ENCODE results near the gene RSAD1.

RSAD1 gene

GRCh38 chr17:50457621-50458020 lies 21.0 kb upstream of the RSAD1 start:
- in situ Hi-C loops (cut with HindIII; ENCODE audit: low sequenced_read_pairs): no loop called here

- in situ Hi-C loops (cut with HindIII; ENCODE audit: low sequenced_read_pairs): no loop called here
Observed at GRCh38 chr17:50458270-50458669, 20.4 kb upstream of the RSAD1 start.

GRCh38 chr17:50458701-50459676 lies 19.7 kb upstream of the RSAD1 start:
- in situ Hi-C loops (cut with HindIII; ENCODE audit: low sequenced_read_pairs): no loop called here

GRCh38 chr17:50459756-50460155 lies 18.9 kb upstream of the RSAD1 start:
- in situ Hi-C loops (cut with HindIII; ENCODE audit: low sequenced_read_pairs): no loop called here

GRCh38 chr17:50460831-50461526 lies 17.7 kb upstream of the RSAD1 start:
- in situ Hi-C loops (cut with HindIII; ENCODE audit: low sequenced_read_pairs): no loop called here

GRCh38 chr17:50461550-50462132 lies 17.0 kb upstream of the RSAD1 start:
- in situ Hi-C loops (cut with HindIII; ENCODE audit: low sequenced_read_pairs): no loop called here

GRCh38 chr17:50462446-50462845 lies 16.2 kb upstream of the RSAD1 start:
- in situ Hi-C loops (cut with HindIII; ENCODE audit: low sequenced_read_pairs): no loop called here

GRCh38 chr17:50464121-50464520 lies 14.5 kb upstream of the RSAD1 start:
- in situ Hi-C loops (cut with HindIII; ENCODE audit: low sequenced_read_pairs): no loop called here

- in situ Hi-C loops (cut with HindIII; ENCODE audit: low sequenced_read_pairs): no loop called here
Observed at GRCh38 chr17:50464736-50465135, 13.9 kb upstream of the RSAD1 start.

- in situ Hi-C loops (cut with HindIII; ENCODE audit: low sequenced_read_pairs): no loop called here
Observed at GRCh38 chr17:50465171-50465570, 13.5 kb upstream of the RSAD1 start.

- in situ Hi-C loops (cut with HindIII; ENCODE audit: low sequenced_read_pairs): no loop called here
Observed at GRCh38 chr17:50465635-50466034, 13.0 kb upstream of the RSAD1 start.

GRCh38 chr17:50466371-50467113 lies 12.1 kb upstream of the RSAD1 start:
- in situ Hi-C loops (cut with HindIII; ENCODE audit: low sequenced_read_pairs): no loop called here

- in situ Hi-C loops (cut with HindIII; ENCODE audit: low sequenced_read_pairs): no loop called here
Observed at GRCh38 chr17:50467114-50467854, 11.4 kb upstream of the RSAD1 start.

- in situ Hi-C loops (cut with HindIII; ENCODE audit: low sequenced_read_pairs): no loop called here
Observed at GRCh38 chr17:50467855-50468303, 10.8 kb upstream of the RSAD1 start.

GRCh38 chr17:50468304-50469207 lies 10.1 kb upstream of the RSAD1 start, which contains the start of gene CHAD:
CHAD (minus strand) TSS chr17:50468880; CDS start chr17:50468813, 67 bp downstream.
- in situ Hi-C loops (cut with HindIII; ENCODE audit: low sequenced_read_pairs): no loop called here

- in situ Hi-C loops (cut with HindIII; ENCODE audit: low sequenced_read_pairs): no loop called here
Observed at GRCh38 chr17:50469208-50469605, 9.5 kb upstream of the RSAD1 start.

GRCh38 chr17:50469671-50470305 lies 8.9 kb upstream of the RSAD1 start:
- in situ Hi-C loops (cut with HindIII; ENCODE audit: low sequenced_read_pairs): loop anchor here (5.0 kb wide), 1 partner anchor 63 kb away; the partner anchor contains the start of gene EPN3

GRCh38 chr17:50470426-50470825 lies 8.2 kb upstream of the RSAD1 start:
- in situ Hi-C loops (cut with HindIII; ENCODE audit: low sequenced_read_pairs): loop anchor here (5.0 kb wide), 1 partner anchor 62 kb away; the partner anchor contains the start of gene EPN3

Measured in endothelial cell of hepatic sinusoid (primary cell).